Esophagus muscularis mucosa (tissue), 3 donors: Measurements from ENCODE around the gene MBD5.

Experiments
- CTCF ChIP-seq, 3 experiments: fragments of 200-600 bp in 2 of 3; fragments of 450-650 bp in 1 of 3; sonication (generic) in 2 of 3; IDR thresholded peaks; one replicate each; pipeline ENCODE4 v1.5.1; 2017 to 2019; ENCODE audit warnings: antibody characterized with exemption in 3 of 3, mild to moderate bottlenecking in 2 of 3, moderate library complexity in 1 of 3
- EP300 ChIP-seq: sonication (generic); formaldehyde crosslinking; IDR thresholded peaks from one replicate; pipeline ENCODE4 v1.6.1; 2017; ENCODE audit warnings: antibody characterized with exemption

GRCh38 chr2:148515120-148515519 lies 494.2 kb downstream of the MBD5 start:
- no peak for TF ChIP-seq CTCF (IDR thresholded peaks at IDR 0.05)
- TF ChIP-seq EP300: no peak
